Trophoblast cell (in vitro differentiated cells and primary cell): Measurements from ENCODE around the gene CXCL3.
A peak's percentile ranks its signal among the peaks of the same experiment; 100 is the strongest.

Source experiments
- DNase-seq, 2 donors: peaks; one replicate each; pipeline ENCODE4 v3.0.0-alpha.2; 2016
- H2AFZ ChIP-seq: 2 replicates; pipeline ENCODE4 v1.6.1; 2013; ENCODE audit warnings: low read length, moderate library complexity, mild to moderate bottlenecking; ENCODE audit not compliant: insufficient read depth, poor library complexity
- H2AK5ac ChIP-seq: 2 replicates; pipeline ENCODE4 v1.6.1; 2013; ENCODE audit warnings: mild to moderate bottlenecking, low read length
- H2BK120ac ChIP-seq: 2 replicates; pipeline ENCODE4 v1.6.1; 2013; ENCODE audit warnings: low read length, mild to moderate bottlenecking, moderate library complexity; ENCODE audit not compliant: insufficient read depth, poor library complexity
- H2BK12ac ChIP-seq: 2 replicates; pipeline ENCODE4 v1.6.1; 2013; ENCODE audit warnings: mild to moderate bottlenecking, low read length, moderate library complexity
- H2BK5ac ChIP-seq: 2 replicates; pipeline ENCODE4 v1.6.1; 2013; ENCODE audit warnings: low read length, low read depth, moderate library complexity, mild to moderate bottlenecking; ENCODE audit not compliant: poor library complexity
- H3K14ac ChIP-seq: 2 replicates; pipeline ENCODE4 v1.6.1; 2013; ENCODE audit warnings: mild to moderate bottlenecking, low read length
- H3K18ac ChIP-seq: 2 replicates; pipeline ENCODE4 v1.6.1; 2013; ENCODE audit warnings: mild to moderate bottlenecking, low read length
- H3K23ac ChIP-seq: 2 replicates; pipeline ENCODE4 v1.6.1; 2013; ENCODE audit warnings: low read length
- H3K27ac ChIP-seq: 2 replicates; pipeline ENCODE4 v1.5.1; 2013; ENCODE audit warnings: low read depth, mild to moderate bottlenecking, inconsistent platforms, low read length, moderate library complexity
- H3K27me3 ChIP-seq: 2 replicates; pipeline ENCODE4 v1.6.1; 2013; ENCODE audit warnings: inconsistent platforms, mild to moderate bottlenecking, low read length, moderate library complexity; ENCODE audit not compliant: insufficient read depth
- H3K36me3 ChIP-seq, 2 experiments: 1 replicate in 1 of 2; 2 replicates in 1 of 2; pipeline ENCODE4 v1.6.1; 2013; ENCODE audit warnings: low read length in 2 of 2, mild to moderate bottlenecking in 2 of 2, moderate library complexity in 1 of 2; ENCODE audit not compliant: insufficient read depth in 2 of 2, control insufficient read depth in 1 of 2
- H3K4ac ChIP-seq: 2 replicates; pipeline ENCODE4 v1.6.1; 2013; ENCODE audit warnings: low read depth, mild to moderate bottlenecking, low read length, moderate library complexity
- H3K4me1 ChIP-seq, 2 experiments: 1 replicate in 1 of 2; 2 replicates in 1 of 2; pipeline ENCODE4 v1.6.1; 2013; ENCODE audit warnings: low read length in 2 of 2, mild to moderate bottlenecking in 2 of 2, moderate library complexity in 1 of 2; ENCODE audit not compliant: insufficient read depth in 2 of 2, control insufficient read depth in 1 of 2
- H3K4me2 ChIP-seq: 2 replicates; pipeline ENCODE4 v1.6.1; 2013; ENCODE audit warnings: inconsistent platforms, mild to moderate bottlenecking, low read length, moderate library complexity
- H3K4me3 ChIP-seq: 2 replicates; pipeline ENCODE4 v1.5.1; 2013; ENCODE audit warnings: mild to moderate bottlenecking, low read depth, low read length, inconsistent platforms
- H3K79me1 ChIP-seq: one replicate; pipeline ENCODE4 v1.6.1; 2013; ENCODE audit warnings: low read length
- H3K79me2 ChIP-seq: 2 replicates; pipeline ENCODE4 v1.6.1; 2013; ENCODE audit warnings: low read length, mild to moderate bottlenecking; ENCODE audit not compliant: control insufficient read depth, insufficient read depth, poor library complexity
- H3K9ac ChIP-seq: 2 replicates; pipeline ENCODE4 v1.6.1; 2013; ENCODE audit warnings: mild to moderate bottlenecking, low read length
- H3K9me3 ChIP-seq: 2 replicates; pipeline ENCODE4 v1.6.1; 2013; ENCODE audit warnings: low read depth, mild to moderate bottlenecking, control low read depth, inconsistent platforms, low read length; ENCODE audit not compliant: insufficient read depth
- H4K12ac ChIP-seq: 2 replicates; pipeline ENCODE4 v1.6.1; 2013; ENCODE audit warnings: low read depth, mild to moderate bottlenecking, low read length, moderate library complexity
- H4K8ac ChIP-seq: 2 replicates; pipeline ENCODE4 v1.6.1; 2013; ENCODE audit warnings: low read depth, mild to moderate bottlenecking, low read length, moderate library complexity
- H4K91ac ChIP-seq: one replicate; pipeline ENCODE4 v1.6.1; 2013; ENCODE audit warnings: low read depth, mild to moderate bottlenecking, low read length, moderate library complexity
- whole genome bisulfite sequencing: extraction: QIAGEN DNeasy Blood & Tissue Kit; methylation state at CpG from one replicate; pipeline ENCODE4 v1.1.7; 2013; ENCODE audit warnings: missing lambda C conversion rate; ENCODE audit not compliant: insufficient read length, insufficient coverage; ENCODE audit errors: extremely low coverage; 5-methylcytosine and 5-hydroxymethylcytosine counted together

The CXCL3 gene

GRCh38 chr4:74033739-74034138 is 4.8 kb downstream of the CXCL3 start:
- H3K27me3 ChIP-seq, result no peaks in the 10 kb centered on the region

GRCh38 chr4:74032064-74032463 is 6.4 kb downstream of the CXCL3 start:
- no peak overlapping the region for H3K27ac ChIP-seq
- H2AFZ ChIP-seq, result no peak overlapping the region
- H3K4me1 ChIP-seq, result no peaks in the 10 kb centered on the region
- no peak overlapping the region for H2BK12ac ChIP-seq
- no peak overlapping the region for H3K18ac ChIP-seq
- H2AK5ac ChIP-seq, result no peak overlapping the region
- H3K4me3 ChIP-seq, result no peak overlapping the region
- H4K91ac ChIP-seq, result no peak overlapping the region
- no peak overlapping the region for H4K12ac ChIP-seq
- H3K4ac ChIP-seq, result no peak overlapping the region
- H3K14ac ChIP-seq, result no peak overlapping the region
- no peaks in the 10 kb centered on the region for H3K9me3 ChIP-seq
- no peak overlapping the region for H2BK120ac ChIP-seq
- H3K4me2 ChIP-seq, result no peak overlapping the region
- H3K79me1 ChIP-seq, result no peaks in the 10 kb centered on the region
- no peak overlapping the region for H3K23ac ChIP-seq
- H3K27me3 ChIP-seq, result no peaks in the 10 kb centered on the region
- H2BK5ac ChIP-seq, result no peak overlapping the region
- no peaks in the 10 kb centered on the region for H3K36me3 ChIP-seq
- H3K79me2 ChIP-seq, result no peaks in the 10 kb centered on the region
- no peak overlapping the region for H4K8ac ChIP-seq
- H3K9ac ChIP-seq, result no peak overlapping the region
- no peak for DNase-seq

More at GRCh38 chr4:74033739-74034138, 4.8 kb downstream of the CXCL3 start:
- H2AFZ ChIP-seq, result no peak overlapping the region
- no peak overlapping the region for H4K8ac ChIP-seq
- H3K36me3 ChIP-seq, result no peaks in the 10 kb centered on the region
- no peak overlapping the region for H2BK5ac ChIP-seq
- H3K14ac ChIP-seq, result no peak overlapping the region
- no peak overlapping the region for H3K4ac ChIP-seq
- H2BK120ac ChIP-seq, result no peak overlapping the region
- no peaks in the 10 kb centered on the region for H3K9me3 ChIP-seq
- H2BK12ac ChIP-seq, result no peak overlapping the region
- no peak overlapping the region for H2AK5ac ChIP-seq
- no peak overlapping the region for H3K4me2 ChIP-seq
- peak in 1 of 2 donors; percentile 9 for DNase-seq
- H3K9ac ChIP-seq, result no peak overlapping the region
- no peak overlapping the region for H3K23ac ChIP-seq
- no peak overlapping the region for H3K4me3 ChIP-seq
- no peak overlapping the region for H3K27ac ChIP-seq
- no peaks in the 10 kb centered on the region for H3K79me2 ChIP-seq
- H3K79me1 ChIP-seq, result peaks cover 2% of the 10 kb centered on the region
- peaks cover 0 to 3% of the 10 kb centered on the region in 2 experiments for H3K4me1 ChIP-seq
- no peak overlapping the region for H4K91ac ChIP-seq
- no peak overlapping the region for H3K18ac ChIP-seq
- H4K12ac ChIP-seq, result no peak overlapping the region

GRCh38 chr4:74031576-74031975 is 6.9 kb downstream of the CXCL3 start:
- DNase-seq, result no peak
- H3K23ac ChIP-seq, result no peak overlapping the region
- H3K4me1 ChIP-seq, result no peaks in the 10 kb centered on the region
- H2BK5ac ChIP-seq, result no peak overlapping the region
- no peak overlapping the region for H4K12ac ChIP-seq
- no peaks in the 10 kb centered on the region for H3K79me1 ChIP-seq
- H3K9me3 ChIP-seq, result no peaks in the 10 kb centered on the region
- H3K27ac ChIP-seq, result no peak overlapping the region
- H4K91ac ChIP-seq, result no peak overlapping the region
- H2AFZ ChIP-seq, result no peak overlapping the region
- no peak overlapping the region for H3K14ac ChIP-seq
- no peaks in the 10 kb centered on the region for H3K27me3 ChIP-seq
- H3K36me3 ChIP-seq, result no peaks in the 10 kb centered on the region
- H4K8ac ChIP-seq, result no peak overlapping the region
- no peak overlapping the region for H3K4me2 ChIP-seq
- H3K9ac ChIP-seq, result no peak overlapping the region
- no peak overlapping the region for H3K18ac ChIP-seq
- no peak overlapping the region for H2BK12ac ChIP-seq
- H3K4me3 ChIP-seq, result no peak overlapping the region
- H3K79me2 ChIP-seq, result no peaks in the 10 kb centered on the region
- no peak overlapping the region for H2AK5ac ChIP-seq
- no peak overlapping the region for H2BK120ac ChIP-seq
- no peak overlapping the region for H3K4ac ChIP-seq

- Histone ChIP-seq H3K36me3 (no peaks in the 10 kb centered on the region), H3K79me1 (no peaks in the 10 kb centered on the region), H3K4me3 (no peak overlapping the region), H4K91ac (no peak overlapping the region), H2AFZ (no peak overlapping the region), H3K27ac (no peak overlapping the region), H3K18ac (no peak overlapping the region), H3K9me3 (no peaks in the 10 kb centered on the region), H3K9ac (no peak overlapping the region), H3K27me3 (no peaks in the 10 kb centered on the region), H3K4ac (no peak overlapping the region), H4K8ac (no peak overlapping the region), H3K4me1 (no peaks in the 10 kb centered on the region), H3K23ac (no peak overlapping the region), H4K12ac (no peak overlapping the region), H3K79me2 (no peaks in the 10 kb centered on the region), H2AK5ac (no peak overlapping the region), H2BK5ac (no peak overlapping the region), H3K14ac (no peak overlapping the region), H3K4me2 (no peak overlapping the region), H2BK120ac (no peak overlapping the region), H2BK12ac (no peak overlapping the region)
- no peak for DNase-seq
Observed at GRCh38 chr4:74030285-74030684, 8.2 kb downstream of the CXCL3 start.

- H3K18ac ChIP-seq, result no peak overlapping the region
Observed at GRCh38 chr4:74028504-74028903, 10.0 kb downstream of the CXCL3 start.

More at GRCh38 chr4:74028504-74028903, 10.0 kb downstream of the CXCL3 start:
- Histone ChIP-seq H3K79me1 (no peaks in the 10 kb centered on the region), H2BK120ac (no peak overlapping the region), H2BK5ac (no peak overlapping the region), H3K27ac (no peak overlapping the region), H4K8ac (no peak overlapping the region), H3K27me3 (no peaks in the 10 kb centered on the region), H3K4me1 (no peaks in the 10 kb centered on the region), H2AK5ac (no peak overlapping the region), H2BK12ac (no peak overlapping the region), H3K79me2 (no peaks in the 10 kb centered on the region), H3K9me3 (no peaks in the 10 kb centered on the region), H3K36me3 (no peaks in the 10 kb centered on the region), H3K4me2 (no peak overlapping the region), H3K14ac (no peak overlapping the region), H3K9ac (no peak overlapping the region), H4K91ac (no peak overlapping the region), H4K12ac (no peak overlapping the region), H3K4ac (no peak overlapping the region), H2AFZ (no peak overlapping the region), H3K4me3 (no peak overlapping the region), H3K23ac (no peak overlapping the region)
- no CpG with 5 or more reads among the region's 1 CpG for WGBS
- no peak for DNase-seq
